SU-DHL-6 (cell line): ENCODE measurements around the gene RPL23.
A peak's percentile ranks its signal among the peaks of the same experiment; 100 is the strongest.

Experiments
- H2AFZ ChIP-seq: fragments of 200-600 bp; sonication (generic); 2 replicates; pipeline ENCODE4 v1.6.1; 2014; ENCODE audit warnings: low read depth, mild to moderate bottlenecking, moderate library complexity, mixed read lengths, antibody characterized with exemption, low read length; ENCODE audit not compliant: severe bottlenecking
- H3F3A ChIP-seq: fragments of 200-600 bp; shearing (Covaris generic); 2 replicates; pipeline ENCODE4 v1.6.0; 2016; ENCODE audit warnings: antibody characterized with exemption, mild to moderate bottlenecking; ENCODE audit not compliant: insufficient read depth
- H3K27ac ChIP-seq: fragments of 200-600 bp; sonication (generic); 2 replicates; pipeline ENCODE4 v1.5.1; 2016; ENCODE audit warnings: low read depth, mild to moderate bottlenecking, low read length, moderate library complexity, mixed read lengths
- H3K27me3 ChIP-seq: fragments of 200-600 bp; sonication (generic), shearing (Covaris generic); 2 replicates; pipeline ENCODE4 v1.6.0; 2014; ENCODE audit warnings: mild to moderate bottlenecking, low read length
- H3K36me3 ChIP-seq: fragments of 200-600 bp; sonication (generic); 2 replicates; pipeline ENCODE4 v1.6.1; 2014; ENCODE audit warnings: mild to moderate bottlenecking, low read length, mixed read lengths
- H3K4me2 ChIP-seq: fragments of 300-600, 200-600 bp; shearing (Covaris generic), sonication (generic); 2 replicates; pipeline ENCODE4 v1.6.0; 2014; ENCODE audit warnings: low read length, low read depth, mild to moderate bottlenecking; ENCODE audit not compliant: poor library complexity, severe bottlenecking
- H3K4me3 ChIP-seq: fragments of 200-600 bp; sonication (generic); 2 replicates; pipeline ENCODE4 v1.5.1; 2014; ENCODE audit warnings: antibody characterized with exemption, low read length, mild to moderate bottlenecking, mixed read lengths; ENCODE audit not compliant: insufficient read depth, poor library complexity, severe bottlenecking
- H3K79me2 ChIP-seq: fragments of 200-600 bp; sonication (generic); 2 replicates; pipeline ENCODE4 v1.6.1; 2014; ENCODE audit warnings: mild to moderate bottlenecking, low read length, moderate library complexity; ENCODE audit not compliant: insufficient read depth
- H3K9ac ChIP-seq: fragments of 200-600 bp; sonication (generic); 2 replicates; pipeline ENCODE4 v1.7.0; 2014; ENCODE audit warnings: mild to moderate bottlenecking, low read length
- H3K9me2 ChIP-seq: fragments of 200-600 bp; sonication (generic); replicated peaks from 2 replicates; pipeline ENCODE4 v1.6.1; 2014; ENCODE audit warnings: low read length; ENCODE audit not compliant: insufficient read depth
- H3K9me3 ChIP-seq: fragments of 200-600 bp; sonication (generic); 2 replicates; pipeline ENCODE4 v1.6.1; 2014; ENCODE audit warnings: low read length, mixed read lengths; ENCODE audit not compliant: insufficient read depth
- H4K20me1 ChIP-seq: fragments of 200-600 bp; sonication (generic); 2 replicates; pipeline ENCODE4 v1.6.1; 2014; ENCODE audit warnings: low read depth, mild to moderate bottlenecking, antibody characterized with exemption, low read length, moderate library complexity, mixed read lengths
- EZH2phosphoT487 ChIP-seq: fragments of 200-600 bp; sonication (generic), shearing (Covaris generic); conservative IDR thresholded peaks from 2 replicates; pipeline ENCODE4 v1.6.1; 2018; ENCODE audit warnings: mild to moderate bottlenecking, antibody characterized with exemption, low read length, moderate library complexity, mixed read lengths
- TF ChIP-seq, protein P1 (sequence below): fragments of 200-600 bp; sonication (generic); IDR thresholded peaks from one replicate; pipeline ENCODE4 v1.5.1; 2017; ENCODE audit warnings: antibody characterized with exemption, mild to moderate bottlenecking, low read length, moderate library complexity; ENCODE audit not compliant: insufficient read depth, poor library complexity, severe bottlenecking

Gene RPL23

DNA sequence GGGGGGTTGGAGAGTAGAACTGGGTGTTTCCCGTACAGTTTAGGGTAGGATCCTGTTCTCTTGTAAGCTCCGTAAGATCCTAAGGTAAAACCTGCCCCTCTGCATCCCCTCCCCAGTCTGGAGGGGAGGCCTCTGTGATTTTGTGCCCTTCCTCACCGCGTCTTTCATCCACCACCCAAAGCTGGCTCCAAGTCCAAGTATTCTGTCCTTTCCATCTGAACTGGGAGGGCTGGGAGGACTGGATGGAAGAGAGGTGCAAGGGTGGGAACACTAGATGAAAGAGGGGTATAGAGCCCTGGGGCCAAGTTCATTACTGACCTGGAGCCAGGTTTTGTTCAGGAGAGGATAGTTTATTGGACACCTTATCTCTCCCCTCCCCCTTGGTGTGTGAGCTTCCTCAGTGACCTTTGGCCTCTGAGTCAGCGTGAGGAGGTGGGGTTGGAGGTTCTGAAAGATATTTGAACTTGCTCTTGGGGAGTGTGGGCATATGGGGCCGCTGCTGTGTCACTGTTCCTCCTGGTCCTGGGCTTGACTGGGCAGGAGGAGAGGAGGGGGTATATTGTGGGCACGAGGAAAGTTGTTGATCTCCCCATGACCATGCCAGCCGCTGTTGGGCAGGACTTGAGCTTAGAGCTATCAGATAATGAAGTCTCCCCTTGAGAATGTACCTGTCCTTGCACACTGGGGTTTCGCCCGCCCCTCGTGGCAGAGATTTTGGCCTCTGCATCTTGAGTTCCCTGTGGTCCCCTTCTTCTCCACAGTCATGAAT, 17.9 kb upstream of the RPL23 start:
- Histone ChIP-seq H3K79me2 (peaks cover 59% of the 10 kb centered on the region), H3K27ac (peak overlapping the region; percentile 86)

DNA sequence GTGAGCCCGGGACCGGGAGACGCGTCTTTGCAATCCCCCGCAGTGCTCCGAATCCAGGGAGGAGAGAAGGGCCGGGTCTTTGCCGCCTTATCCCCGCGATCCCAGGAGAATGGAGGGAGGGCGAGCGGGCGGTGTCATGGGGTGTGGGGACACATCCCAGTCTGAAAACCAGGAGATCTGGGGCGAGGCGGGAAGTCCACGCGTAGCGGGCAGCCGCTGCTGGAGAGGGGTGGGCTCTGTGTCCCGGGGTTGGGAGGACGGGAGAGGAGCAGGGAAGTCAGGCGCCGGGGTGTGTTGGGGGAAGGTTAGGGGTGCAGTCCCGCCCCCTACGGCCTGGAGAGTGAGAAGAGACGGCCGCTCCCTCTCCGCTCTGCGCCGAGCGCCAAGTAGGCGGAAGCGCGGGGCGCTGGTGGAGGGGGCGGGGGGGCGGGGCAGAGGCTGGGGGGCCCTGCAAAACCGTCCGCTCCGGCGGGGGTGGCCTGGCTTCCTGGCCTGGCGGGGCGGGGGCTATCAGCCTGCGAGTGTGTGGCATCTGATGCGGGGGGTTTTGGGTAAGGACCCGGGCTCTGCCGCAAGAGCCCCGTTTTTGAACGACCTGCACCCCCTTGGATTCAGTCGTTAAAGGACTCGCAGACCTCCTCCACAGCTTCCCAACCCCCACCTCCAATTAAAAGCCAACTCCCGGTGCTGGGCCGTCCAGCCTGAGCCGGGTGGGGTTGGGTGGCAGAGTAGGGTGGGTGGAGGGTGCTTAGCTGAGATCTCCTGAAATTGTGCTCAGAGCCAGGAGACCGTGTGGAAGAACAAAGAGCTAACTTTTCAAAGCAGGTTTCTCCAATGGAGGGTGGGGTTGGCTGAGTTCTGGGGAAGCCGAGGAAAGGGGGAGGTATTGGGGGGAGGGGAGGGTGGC, 17.0 kb upstream of the RPL23 start:
- Histone ChIP-seq H4K20me1 (no peaks in the 10 kb centered on the region), H3K9me3 (no peaks in the 10 kb centered on the region), H3K27me3 (no peaks in the 10 kb centered on the region), H3K9me2 (no peaks in the 10 kb centered on the region), H3K79me2 (peaks cover 54% of the 10 kb centered on the region), H3K27ac (peak overlapping the region; percentile 94), H3K4me2 (peak overlapping the region; percentile 87), H3K4me3 (peak overlapping the region; percentile 96), H3F3A (peaks cover 30% of the 10 kb centered on the region), H2AFZ (no peak overlapping the region), H3K9ac (peak overlapping the region; percentile 95), H3K36me3 (no peaks in the 10 kb centered on the region)
- TF ChIP-seq, protein P1, sequence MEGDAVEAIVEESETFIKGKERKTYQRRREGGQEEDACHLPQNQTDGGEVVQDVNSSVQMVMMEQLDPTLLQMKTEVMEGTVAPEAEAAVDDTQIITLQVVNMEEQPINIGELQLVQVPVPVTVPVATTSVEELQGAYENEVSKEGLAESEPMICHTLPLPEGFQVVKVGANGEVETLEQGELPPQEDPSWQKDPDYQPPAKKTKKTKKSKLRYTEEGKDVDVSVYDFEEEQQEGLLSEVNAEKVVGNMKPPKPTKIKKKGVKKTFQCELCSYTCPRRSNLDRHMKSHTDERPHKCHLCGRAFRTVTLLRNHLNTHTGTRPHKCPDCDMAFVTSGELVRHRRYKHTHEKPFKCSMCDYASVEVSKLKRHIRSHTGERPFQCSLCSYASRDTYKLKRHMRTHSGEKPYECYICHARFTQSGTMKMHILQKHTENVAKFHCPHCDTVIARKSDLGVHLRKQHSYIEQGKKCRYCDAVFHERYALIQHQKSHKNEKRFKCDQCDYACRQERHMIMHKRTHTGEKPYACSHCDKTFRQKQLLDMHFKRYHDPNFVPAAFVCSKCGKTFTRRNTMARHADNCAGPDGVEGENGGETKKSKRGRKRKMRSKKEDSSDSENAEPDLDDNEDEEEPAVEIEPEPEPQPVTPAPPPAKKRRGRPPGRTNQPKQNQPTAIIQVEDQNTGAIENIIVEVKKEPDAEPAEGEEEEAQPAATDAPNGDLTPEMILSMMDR, result no peak
- no peak for TF ChIP-seq EZH2phosphoT487

More for the DNA sequence above, 17.9 kb upstream of the RPL23 start:
- H3K9ac ChIP-seq, result peak overlapping the region; percentile 95
- no peaks in the 10 kb centered on the region for H3K36me3 ChIP-seq
- H3K9me2 ChIP-seq, result no peaks in the 10 kb centered on the region
- H2AFZ ChIP-seq, result no peak overlapping the region
- peak overlapping the region; percentile 96 for H3K4me3 ChIP-seq
- no peaks in the 10 kb centered on the region for H4K20me1 ChIP-seq
- TF ChIP-seq EZH2phosphoT487, result no peak
- TF ChIP-seq, protein P1, result peak; percentile 14
- H3K27me3 ChIP-seq, result no peaks in the 10 kb centered on the region
- H3K4me2 ChIP-seq, result peak overlapping the region; percentile 86
- no peaks in the 10 kb centered on the region for H3K9me3 ChIP-seq
- H3F3A ChIP-seq, result peaks cover 22% of the 10 kb centered on the region

DNA sequence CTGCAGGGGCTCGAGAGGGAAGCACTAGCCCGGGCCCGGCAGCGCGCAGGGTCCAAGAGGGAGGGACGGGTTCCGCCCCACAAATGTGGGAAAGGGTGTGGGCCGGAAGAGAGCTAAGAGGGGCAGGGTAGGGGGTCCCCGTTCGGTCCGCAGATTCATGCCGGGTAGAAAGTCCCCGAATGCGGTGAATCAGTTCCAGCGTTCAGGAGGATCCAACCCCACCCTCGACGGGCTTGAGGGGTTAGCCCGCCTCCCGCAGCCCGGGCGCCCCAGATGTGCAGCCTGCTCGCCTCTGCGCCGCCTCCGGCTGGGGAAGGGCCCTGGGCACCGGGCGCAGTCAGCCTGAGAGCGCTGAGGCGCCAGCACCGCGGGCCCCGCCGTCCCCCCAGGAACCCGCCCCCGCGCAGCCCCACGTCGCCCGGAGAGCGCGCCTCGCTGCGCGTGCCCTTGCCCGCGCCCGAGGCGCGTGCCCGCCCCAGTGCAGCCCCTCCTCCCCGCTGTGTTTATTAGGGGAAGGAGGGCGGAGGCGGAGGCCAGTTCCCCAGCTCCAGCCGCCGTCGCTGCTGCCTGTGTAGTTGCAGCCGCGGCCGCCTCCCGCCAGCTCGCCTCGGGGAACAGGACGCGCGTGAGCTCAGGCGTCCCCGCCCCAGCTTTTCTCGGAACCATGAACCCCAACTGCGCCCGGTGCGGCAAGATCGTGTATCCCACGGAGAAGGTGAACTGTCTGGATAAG, 16.2 kb upstream of the RPL23 start, which contains the start of gene LASP1:
LASP1 (plus strand) TSS at position 533 of the 733 bp plus-strand sequence; CDS start at position 665, 132 bp downstream.
- Histone ChIP-seq H3K27me3 (no peaks in the 10 kb centered on the region), H3F3A (peaks cover 37% of the 10 kb centered on the region), H3K9me2 (no peaks in the 10 kb centered on the region), H3K36me3 (no peaks in the 10 kb centered on the region), H3K9ac (peak within 1 kb of the TSS; percentile 95), H3K79me2 (peaks cover 46% of the 10 kb centered on the region), H2AFZ (peak within 1 kb of the TSS; percentile 78), H4K20me1 (no peaks in the 10 kb centered on the region), H3K27ac (peak within 1 kb of the TSS; percentile 94), H3K4me2 (peak within 1 kb of the TSS; percentile 87), H3K9me3 (no peaks in the 10 kb centered on the region), H3K4me3 (peak within 1 kb of the TSS; percentile 96)
- TF ChIP-seq EZH2phosphoT487, result no peak
- TF ChIP-seq, protein P1, result no peak
